GM12801 (cell line): ENCODE results near the gene PLD1.

Experiments
- TF ChIP-seq, protein P1 (sequence below): IDR thresholded peaks from one replicate; pipeline ENCODE4 v1.5.1; 2011; ENCODE audit warnings: control low read depth; ENCODE audit not compliant: insufficient read length; ENCODE audit errors: extremely low read depth

The PLD1 gene

DNA sequence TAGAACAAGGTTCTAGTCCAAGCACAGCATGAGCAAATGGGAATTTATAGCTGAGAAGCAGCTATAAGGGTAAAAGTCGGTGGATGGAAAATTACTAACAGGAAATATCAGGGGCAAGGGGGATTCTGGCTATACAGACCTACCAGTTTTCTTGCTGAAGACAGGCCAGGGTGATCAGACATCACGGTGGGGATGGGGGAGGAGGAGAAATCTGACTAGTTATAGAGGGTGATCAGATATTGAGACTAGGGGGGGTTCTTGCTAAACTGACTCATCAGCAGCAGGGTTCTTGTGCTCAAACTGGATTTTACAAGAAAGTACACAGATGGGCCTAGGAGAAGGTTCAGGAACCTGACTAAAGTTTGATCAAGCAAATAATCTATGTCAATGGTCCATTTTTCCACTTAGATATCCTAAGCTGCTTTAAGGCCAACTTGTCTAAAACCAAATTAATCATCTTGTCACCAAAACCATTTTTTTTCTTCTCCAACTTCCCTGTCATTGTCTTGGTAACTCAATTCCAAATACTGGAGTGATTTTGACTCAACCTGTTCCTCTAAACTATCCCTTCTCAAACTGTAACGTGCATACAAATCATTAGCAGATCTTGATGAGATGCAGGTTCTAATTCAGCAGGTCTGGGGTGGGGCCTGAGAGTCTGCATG is 37.4 kb upstream of the PLD1 start:
- TF ChIP-seq, protein P1, sequence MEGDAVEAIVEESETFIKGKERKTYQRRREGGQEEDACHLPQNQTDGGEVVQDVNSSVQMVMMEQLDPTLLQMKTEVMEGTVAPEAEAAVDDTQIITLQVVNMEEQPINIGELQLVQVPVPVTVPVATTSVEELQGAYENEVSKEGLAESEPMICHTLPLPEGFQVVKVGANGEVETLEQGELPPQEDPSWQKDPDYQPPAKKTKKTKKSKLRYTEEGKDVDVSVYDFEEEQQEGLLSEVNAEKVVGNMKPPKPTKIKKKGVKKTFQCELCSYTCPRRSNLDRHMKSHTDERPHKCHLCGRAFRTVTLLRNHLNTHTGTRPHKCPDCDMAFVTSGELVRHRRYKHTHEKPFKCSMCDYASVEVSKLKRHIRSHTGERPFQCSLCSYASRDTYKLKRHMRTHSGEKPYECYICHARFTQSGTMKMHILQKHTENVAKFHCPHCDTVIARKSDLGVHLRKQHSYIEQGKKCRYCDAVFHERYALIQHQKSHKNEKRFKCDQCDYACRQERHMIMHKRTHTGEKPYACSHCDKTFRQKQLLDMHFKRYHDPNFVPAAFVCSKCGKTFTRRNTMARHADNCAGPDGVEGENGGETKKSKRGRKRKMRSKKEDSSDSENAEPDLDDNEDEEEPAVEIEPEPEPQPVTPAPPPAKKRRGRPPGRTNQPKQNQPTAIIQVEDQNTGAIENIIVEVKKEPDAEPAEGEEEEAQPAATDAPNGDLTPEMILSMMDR, result no peak

GRCh38 chr3:171847133-171847532 is 36.9 kb upstream of the PLD1 start:
- TF ChIP-seq, protein P1, result no peak

GRCh38 chr3:171846597-171846996 is 36.3 kb upstream of the PLD1 start:
- TF ChIP-seq, protein P1, result no peak

DNA sequence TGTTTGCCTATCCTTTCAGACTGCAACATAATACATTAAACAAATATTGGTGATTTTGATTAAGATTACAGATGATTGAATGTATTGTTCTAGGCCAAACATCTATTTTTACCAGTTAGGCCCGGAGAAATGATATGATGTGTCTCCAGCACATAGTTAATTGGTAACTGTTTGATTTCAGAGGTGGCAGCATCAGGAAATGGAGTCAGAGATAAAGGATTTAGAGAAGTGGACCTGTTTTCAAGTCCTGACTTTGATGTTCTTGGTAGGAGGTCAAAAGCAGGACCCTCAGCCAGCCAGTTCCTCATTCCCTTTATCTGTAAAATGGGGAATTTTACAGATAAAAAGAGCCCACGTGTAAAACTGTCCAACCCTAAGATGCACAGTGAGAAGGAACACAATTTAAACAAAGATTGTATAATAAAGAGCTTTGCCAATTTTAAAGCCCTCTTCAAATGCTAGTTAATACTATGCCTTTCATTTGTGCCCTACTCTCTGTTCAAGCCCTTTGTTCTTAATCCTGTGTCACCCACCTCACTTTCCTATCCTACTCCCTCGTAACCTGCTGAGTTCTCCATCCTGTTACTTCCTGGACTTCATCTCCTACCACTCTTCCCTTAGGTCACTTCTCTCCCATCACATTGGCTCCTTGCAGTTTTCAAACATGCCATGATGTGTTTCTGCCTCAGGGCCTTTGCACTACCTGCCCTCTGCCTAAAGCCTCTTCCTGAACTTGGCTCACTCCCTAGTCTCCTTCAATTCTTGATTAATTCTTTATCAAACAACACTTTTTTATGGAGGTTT is 35.4 kb upstream of the PLD1 start:
- TF ChIP-seq, protein P1, result no peak

DNA sequence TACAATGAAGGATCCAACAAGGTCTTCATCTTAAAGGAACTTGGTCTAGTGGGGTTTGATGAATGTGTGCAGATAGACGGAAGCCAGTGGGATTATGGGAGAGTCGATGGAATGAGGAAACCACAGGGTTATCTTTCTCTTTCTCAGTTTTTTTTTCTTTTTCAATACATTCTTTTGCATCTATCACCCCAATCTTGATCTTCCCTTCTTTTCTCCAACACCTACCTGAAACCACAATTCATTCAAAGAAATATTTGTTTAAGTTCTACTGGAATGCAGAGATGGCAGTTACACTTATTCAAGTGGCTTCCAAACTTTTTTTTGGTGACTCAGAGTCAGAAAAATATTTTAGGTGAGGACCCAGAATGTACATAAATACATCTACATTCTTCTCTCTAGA is 34.6 kb upstream of the PLD1 start:
- TF ChIP-seq, protein P1, result no peak

DNA sequence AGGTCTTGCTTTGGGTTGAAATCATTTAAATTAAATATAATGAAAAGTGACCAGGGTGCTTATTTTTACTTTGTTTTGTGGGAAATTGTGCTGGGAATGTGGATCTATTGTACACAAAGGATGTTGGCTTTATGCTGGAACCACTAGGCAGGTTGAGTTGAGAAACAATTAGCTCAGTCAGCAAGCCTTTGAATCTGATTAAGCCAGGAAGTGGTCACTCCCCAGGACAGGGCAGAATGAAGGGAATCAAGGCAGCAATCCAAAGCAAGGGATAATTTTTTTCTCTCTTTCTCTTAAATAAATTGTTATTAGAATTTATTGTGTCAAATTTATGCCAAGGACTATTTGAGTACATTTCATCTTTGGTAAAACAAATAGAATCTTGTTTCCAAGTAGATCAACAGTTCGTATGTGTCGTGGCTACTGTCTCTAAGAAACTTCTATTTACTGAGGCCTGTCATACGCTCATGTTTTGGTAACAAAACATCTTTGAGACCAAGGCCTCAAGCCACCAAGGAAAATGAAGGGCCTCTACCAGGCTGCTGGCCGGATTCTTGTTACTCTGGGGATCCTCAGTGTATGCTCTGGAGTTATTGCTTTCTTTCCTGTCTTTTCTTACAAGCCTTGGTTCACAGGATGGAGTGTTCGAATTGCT is 32.7 kb upstream of the PLD1 start, which contains the start of gene TMEM212:
TSS of gene TMEM212 (plus strand) at position 486 of the 655 bp plus-strand sequence. CDS start at position 521, 35 bp downstream.
- TF ChIP-seq, protein P1, result no peak

- TF ChIP-seq, protein P1, result no peak
These were observed 31.3 kb upstream of the PLD1 start for GRCh38 chr3:171841620-171842000.
